Measurements from ENCODE around the gene SOX8. TPM values are rescaled to one million over a fixed set of nuclear protein-coding genes. Genes with fewer than 3 reads are reported as not detected.

The SOX8 gene
- total RNA-seq, 5 donors from 2014 or later (not counting 1 experiment from before 2014, with no cell fraction given) = 4.7 to 5.9 (median 5.1) TPM

DNA sequence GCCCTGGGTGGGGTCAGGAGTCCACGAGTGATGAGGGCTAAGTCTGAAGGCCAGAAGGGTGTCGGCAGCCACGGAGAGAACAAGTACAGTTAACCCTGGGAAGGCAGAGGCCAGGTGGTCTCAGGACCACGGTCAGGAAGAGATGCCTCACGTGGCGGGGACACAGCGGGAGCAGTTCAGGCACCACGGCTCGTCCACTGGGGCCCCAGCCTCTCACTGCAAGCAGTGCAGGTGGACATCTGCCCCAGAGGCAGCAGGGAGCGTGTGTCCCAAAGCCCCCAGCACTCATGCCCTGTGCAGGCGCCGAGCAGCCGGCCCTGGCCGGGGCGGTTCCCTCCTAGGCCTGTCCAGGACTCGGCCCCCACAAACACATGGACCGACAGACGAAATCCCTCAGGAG is 15.5 kb upstream of the SOX8 start:
- Histone ChIP-seq H3K9me3 (no peaks in the 10 kb centered on the region), H3K4me1 (ENCODE audit: control insufficient read depth in 1 of 2, extremely low read depth in 1 of 2, insufficient read depth in 2 of 2, low read length in 2 of 2) (peaks cover 10 to 46% of the 10 kb centered on the region in 2 experiments), H3K36me3 (ENCODE audit: control insufficient read depth in 2 of 2, extremely low read depth in 1 of 2, insufficient read depth in 1 of 2, low read length in 1 of 2) (no peaks in the 10 kb centered on the region), H3K27me3 (replicated peaks in 1 of 2; ENCODE audit: control insufficient read depth in 2 of 2, extremely low read depth in 1 of 2, insufficient read depth in 2 of 2, low read length in 1 of 2) (no peaks in the 10 kb centered on the region), H3K4me3 (ENCODE audit: control insufficient read depth in 1 of 2, extremely low read depth in 1 of 2, low read length in 1 of 2) (no peak overlapping the region), H3K27ac (ENCODE audit: low read length) (no peak overlapping the region)
- no peak overlapping the region for H3K4me3 Mint-ChIP-seq
- peak overlapping the region in 1 of 2 donors; percentile 92 for H3K27ac Mint-ChIP-seq
- H3K9me3 Mint-ChIP-seq = no peaks in the 10 kb centered on the region
- peaks cover 19% of the 10 kb centered on the region for H3K36me3 Mint-ChIP-seq
- DNase-seq (no peak), ATAC-seq (replicated peaks in 1 of 4) (no peak)
- 94% methylated on average over 18 of the region's 18 CpGs for WGBS (ENCODE audit: insufficient coverage)
- ChIA-PET POLR2A (no interaction called here), CTCF (no interaction called here)
- H3K27me3 Mint-ChIP-seq = no peaks in the 10 kb centered on the region
- H3K4me1 Mint-ChIP-seq = peaks cover 42 to 62% (median 61%) of the 10 kb centered on the region in 3 donors

DNA sequence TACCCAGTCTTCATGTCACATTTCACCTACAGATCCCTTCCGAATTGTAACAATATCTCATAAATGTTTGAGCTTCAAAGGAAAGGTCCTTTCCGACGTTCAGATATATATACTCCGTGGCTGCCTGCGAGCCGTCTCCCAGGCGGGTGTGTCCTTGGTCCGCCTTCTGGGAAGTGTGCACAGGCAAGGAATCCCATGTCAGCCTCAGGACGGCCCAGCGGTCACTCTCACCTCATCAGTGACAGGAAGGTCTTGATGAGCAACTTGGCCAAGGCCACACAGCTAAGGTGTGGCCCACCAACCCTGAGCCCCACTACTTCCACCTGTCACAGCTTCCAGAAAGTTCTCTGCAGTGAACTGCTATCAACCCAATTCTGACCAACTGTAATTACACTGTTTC is 15.1 kb upstream of the SOX8 start:
- Histone ChIP-seq H3K36me3 (ENCODE audit: control insufficient read depth in 2 of 2, extremely low read depth in 1 of 2, insufficient read depth in 1 of 2, low read length in 1 of 2) (no peaks in the 10 kb centered on the region), H3K27me3 (replicated peaks in 1 of 2; ENCODE audit: control insufficient read depth in 2 of 2, extremely low read depth in 1 of 2, insufficient read depth in 2 of 2, low read length in 1 of 2) (peaks cover 0 to 4% of the 10 kb centered on the region in 2 experiments), H3K4me3 (ENCODE audit: control insufficient read depth in 1 of 2, extremely low read depth in 1 of 2, low read length in 1 of 2) (no peak overlapping the region), H3K27ac (ENCODE audit: low read length) (no peak overlapping the region), H3K4me1 (ENCODE audit: control insufficient read depth in 1 of 2, extremely low read depth in 1 of 2, insufficient read depth in 2 of 2, low read length in 2 of 2) (peaks cover 10 to 51% of the 10 kb centered on the region in 2 experiments), H3K9me3 (no peaks in the 10 kb centered on the region)
- peak overlapping the region in 1 of 2 donors; percentile 52 for H3K27ac Mint-ChIP-seq
- CTCF ChIA-PET = no interaction called here
- 93% methylated on average over 10 of the region's 10 CpGs for WGBS (ENCODE audit: insufficient coverage)
- DNase-seq = peak in 1 of 35 experiments; percentile 0
- POLR2A ChIA-PET = no interaction called here
- peaks cover 19% of the 10 kb centered on the region for H3K36me3 Mint-ChIP-seq
- H3K4me1 Mint-ChIP-seq = peaks cover 45 to 64% (median 61%) of the 10 kb centered on the region in 3 donors
- no peak overlapping the region for H3K4me3 Mint-ChIP-seq
- no peaks in the 10 kb centered on the region for H3K27me3 Mint-ChIP-seq
- ATAC-seq (replicated peaks in 1 of 4) = no peak
- H3K9me3 Mint-ChIP-seq = no peaks in the 10 kb centered on the region

DNA sequence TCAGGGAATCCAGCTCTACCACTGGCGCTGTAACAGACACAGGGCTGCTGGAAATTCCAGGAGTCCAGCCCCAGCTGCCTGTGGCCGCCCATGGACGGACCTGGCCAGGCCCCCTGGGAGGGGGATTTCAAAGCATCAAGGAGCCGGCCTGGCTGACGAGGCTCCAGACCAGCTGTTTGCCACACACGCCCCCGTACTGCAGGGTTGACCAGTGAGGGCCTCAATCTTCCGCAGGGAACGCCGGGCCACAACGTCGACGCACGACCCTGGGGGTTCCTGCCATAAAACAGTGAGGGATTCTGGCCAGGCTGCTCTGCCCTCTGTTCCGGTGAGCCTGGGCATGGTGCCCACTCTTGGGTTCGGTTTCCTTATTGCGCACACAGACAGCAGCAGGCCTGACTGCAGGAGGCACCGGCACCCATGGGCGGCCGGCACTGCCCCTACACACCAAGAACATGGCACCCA is 14.5 kb upstream of the SOX8 start:
- POLR2A ChIA-PET = no interaction called here
- peaks cover 19% of the 10 kb centered on the region for H3K36me3 Mint-ChIP-seq
- peaks cover 10 to 51% of the 10 kb centered on the region in 2 experiments for H3K4me1 ChIP-seq (ENCODE audit: control insufficient read depth in 1 of 2, extremely low read depth in 1 of 2, insufficient read depth in 2 of 2, low read length in 2 of 2)

GRCh38 chr16:967546-968295 is 13.8 kb upstream of the SOX8 start:
- WGBS (ENCODE audit: insufficient coverage) = 97% methylated on average over 33 of the region's 41 CpGs
- H3K27ac ChIP-seq (ENCODE audit: low read length) = no peak overlapping the region
- no peak for DNase-seq
- Mint-ChIP-seq H3K27me3 (no peaks in the 10 kb centered on the region), H3K36me3 (peaks cover 19% of the 10 kb centered on the region), H3K4me1 (peaks cover 53 to 63% (median 58%) of the 10 kb centered on the region in 3 donors), H3K27ac (no peak overlapping the region), H3K4me3 (peak overlapping the region in 2 of 3 donors; percentile 74 to 75), H3K9me3 (no peaks in the 10 kb centered on the region)
- peaks cover 0 to 5% of the 10 kb centered on the region in 2 experiments for H3K27me3 ChIP-seq (replicated peaks in 1 of 2; ENCODE audit: control insufficient read depth in 2 of 2, extremely low read depth in 1 of 2, insufficient read depth in 2 of 2, low read length in 1 of 2)
- no peak overlapping the region for H3K4me3 ChIP-seq (ENCODE audit: control insufficient read depth in 1 of 2, extremely low read depth in 1 of 2, low read length in 1 of 2)
- ChIA-PET POLR2A (no interaction called here), CTCF (no interaction called here)
- H3K36me3 ChIP-seq (ENCODE audit: control insufficient read depth in 2 of 2, extremely low read depth in 1 of 2, insufficient read depth in 1 of 2, low read length in 1 of 2) = no peaks in the 10 kb centered on the region
- ATAC-seq (replicated peaks in 1 of 4) = no peak
- no peaks in the 10 kb centered on the region for H3K9me3 ChIP-seq
- peaks cover 10 to 45% of the 10 kb centered on the region in 2 experiments for H3K4me1 ChIP-seq (ENCODE audit: control insufficient read depth in 1 of 2, extremely low read depth in 1 of 2, insufficient read depth in 2 of 2, low read length in 2 of 2)

More for the DNA sequence above, 14.5 kb upstream of the SOX8 start:
- H3K27me3 ChIP-seq (replicated peaks in 1 of 2; ENCODE audit: control insufficient read depth in 2 of 2, extremely low read depth in 1 of 2, insufficient read depth in 2 of 2, low read length in 1 of 2) = peaks cover 0 to 5% of the 10 kb centered on the region in 2 experiments
- 95% methylated on average over 20 of the region's 20 CpGs for WGBS (ENCODE audit: insufficient coverage)
- DNase-seq (no peak), ATAC-seq (replicated peaks in 1 of 4) (no peak)
- Mint-ChIP-seq H3K27ac (no peak overlapping the region), H3K9me3 (no peaks in the 10 kb centered on the region), H3K4me1 (peaks cover 51 to 68% (median 63%) of the 10 kb centered on the region in 3 donors), H3K27me3 (no peaks in the 10 kb centered on the region), H3K4me3 (no peak overlapping the region)
- H3K36me3 ChIP-seq (ENCODE audit: control insufficient read depth in 2 of 2, extremely low read depth in 1 of 2, insufficient read depth in 1 of 2, low read length in 1 of 2) = no peaks in the 10 kb centered on the region
- no peaks in the 10 kb centered on the region for H3K9me3 ChIP-seq
- H3K4me3 ChIP-seq (ENCODE audit: control insufficient read depth in 1 of 2, extremely low read depth in 1 of 2, low read length in 1 of 2) = no peak overlapping the region
- CTCF ChIA-PET = no interaction called here
- no peak overlapping the region for H3K27ac ChIP-seq (ENCODE audit: low read length)

- H3K27ac Mint-ChIP-seq = peak overlapping the region; percentile 11 to 69
- peaks cover 19% of the 10 kb centered on the region for H3K36me3 Mint-ChIP-seq
- CTCF ChIA-PET = no interaction called here
- ATAC-seq (replicated peaks in 1 of 4) (no peak), DNase-seq (no peak)
- peaks cover 47 to 54% (median 49%) of the 10 kb centered on the region in 3 donors for H3K4me1 Mint-ChIP-seq
- Histone ChIP-seq H3K4me1 (ENCODE audit: control insufficient read depth in 1 of 2, extremely low read depth in 1 of 2, insufficient read depth in 2 of 2, low read length in 2 of 2) (peaks cover 8 to 36% of the 10 kb centered on the region in 2 experiments), H3K27me3 (replicated peaks in 1 of 2; ENCODE audit: control insufficient read depth in 2 of 2, extremely low read depth in 1 of 2, insufficient read depth in 2 of 2, low read length in 1 of 2) (peaks cover 0 to 5% of the 10 kb centered on the region in 2 experiments), H3K9me3 (no peaks in the 10 kb centered on the region), H3K36me3 (ENCODE audit: control insufficient read depth in 2 of 2, extremely low read depth in 1 of 2, insufficient read depth in 1 of 2, low read length in 1 of 2) (no peaks in the 10 kb centered on the region), H3K27ac (ENCODE audit: low read length) (no peak overlapping the region), H3K4me3 (ENCODE audit: control insufficient read depth in 1 of 2, extremely low read depth in 1 of 2, low read length in 1 of 2) (no peak overlapping the region)
- no peaks in the 10 kb centered on the region for H3K27me3 Mint-ChIP-seq
- H3K4me3 Mint-ChIP-seq = peak overlapping the region; percentile 67 to 75 (median 74)
- 68% methylated on average over 3 of the region's 8 CpGs for WGBS (ENCODE audit: insufficient coverage)
- no peaks in the 10 kb centered on the region for H3K9me3 Mint-ChIP-seq
- POLR2A ChIA-PET = no interaction called here
Observed at GRCh38 chr16:968620-969019, 12.9 kb upstream of the SOX8 start.

- ChIA-PET CTCF (no interaction called here), POLR2A (interaction anchor here in 1 of 2 donors (0.6 kb wide), 1 partner anchor 248 kb away, joined by 3 read pairs; no protein-coding TSS in a partner anchor)
- Histone ChIP-seq H3K4me3 (ENCODE audit: control insufficient read depth in 1 of 2, extremely low read depth in 1 of 2, low read length in 1 of 2) (peak overlapping the region; percentile 71 to 74), H3K4me1 (ENCODE audit: control insufficient read depth in 1 of 2, extremely low read depth in 1 of 2, insufficient read depth in 2 of 2, low read length in 2 of 2) (peaks cover 8 to 31% of the 10 kb centered on the region in 2 experiments), H3K36me3 (ENCODE audit: control insufficient read depth in 2 of 2, extremely low read depth in 1 of 2, insufficient read depth in 1 of 2, low read length in 1 of 2) (no peaks in the 10 kb centered on the region), H3K9me3 (no peaks in the 10 kb centered on the region), H3K27me3 (replicated peaks in 1 of 2; ENCODE audit: control insufficient read depth in 2 of 2, extremely low read depth in 1 of 2, insufficient read depth in 2 of 2, low read length in 1 of 2) (peaks cover 0 to 5% of the 10 kb centered on the region in 2 experiments), H3K27ac (ENCODE audit: low read length) (no peak overlapping the region)
- no peaks in the 10 kb centered on the region for H3K27me3 Mint-ChIP-seq
- H3K27ac Mint-ChIP-seq = peak overlapping the region; percentile 19 to 52
- no peaks in the 10 kb centered on the region for H3K9me3 Mint-ChIP-seq
- WGBS (ENCODE audit: insufficient coverage) = 45% methylated on average over 41 of the region's 55 CpGs
- ATAC-seq (replicated peaks in 1 of 4) = peak in 1 of 4 experiments; percentile 0
- H3K4me3 Mint-ChIP-seq = peak overlapping the region; percentile 73 to 75 (median 74)
- peaks cover 37 to 44% (median 38%) of the 10 kb centered on the region in 3 donors for H3K4me1 Mint-ChIP-seq
- no peak for DNase-seq
- peaks cover 18% of the 10 kb centered on the region for H3K36me3 Mint-ChIP-seq
Observed at GRCh38 chr16:969508-970385, 11.8 kb upstream of the SOX8 start.

Data from T-cell (primary cell).